H1 (cell line): ENCODE results near the gene ZNF134. TPM values are rescaled to one million over a fixed set of nuclear protein-coding genes. Genes with fewer than 3 reads are reported as not detected.

Experiments used
- CTCF ChIA-PET: fragments of 300-600 bp; sonication (Branson Sonifier 250); formaldehyde crosslinking; loops from one replicate; lab custom pipeline; 2021; ENCODE audit not compliant: partially characterized antibody; lab: Charles Lee
- POLR2A ChIA-PET: fragments of 300-600 bp; sonication (Branson Sonifier 250); formaldehyde crosslinking; loops from one replicate; lab custom pipeline; 2021; ENCODE audit warnings: inconsistent platforms; ENCODE audit not compliant: partially characterized antibody; lab: Charles Lee
- DNase-seq, 2 experiments: peaks; one replicate each; pipeline versions ENCODE4 v3.0.0 to v3.0.0-alpha.2; 2010 to 2022; ENCODE audit warnings: low spot score in 2 of 2, low read depth in 1 of 2, mixed read lengths in 1 of 2
- FAIRE-seq: peaks from 2 replicates; lab custom pipeline; 2011; peaks lifted over from hg19 to GRCh38; lab: Jason Lieb, UNC
- H2AFZ ChIP-seq: 2 replicates; pipeline ENCODE4 v1.8.1; 2012; ENCODE audit warnings: low read length, inconsistent platforms
- H2AK5ac ChIP-seq: 2 replicates; pipeline ENCODE4 v1.6.1; 2013; ENCODE audit warnings: low read depth, low read length
- H2BK120ac ChIP-seq: replicated peaks from 2 replicates; pipeline ENCODE3; 2013; ENCODE audit warnings: low read depth, low read length, inconsistent platforms
- H2BK12ac ChIP-seq: 2 replicates; pipeline ENCODE4 v1.6.1; 2013; ENCODE audit warnings: low read depth, low read length
- H2BK15ac ChIP-seq: 2 replicates; pipeline ENCODE4 v1.6.1; 2013; ENCODE audit warnings: low read length
- H2BK20ac ChIP-seq: 2 replicates; pipeline ENCODE4 v1.6.1; 2013; ENCODE audit warnings: low read length
- H2BK5ac ChIP-seq: 2 replicates; pipeline ENCODE4 v1.6.1; 2013; ENCODE audit warnings: low read depth, low read length
- H3K14ac ChIP-seq: 2 replicates; pipeline ENCODE4 v1.6.1; 2013; ENCODE audit warnings: inconsistent platforms; ENCODE audit not compliant: insufficient read length
- H3K18ac ChIP-seq: 2 replicates; pipeline ENCODE4 v1.6.1; 2013; ENCODE audit warnings: low read length; ENCODE audit errors: extremely low read depth
- H3K23ac ChIP-seq: 2 replicates; pipeline ENCODE4 v1.6.1; 2013; ENCODE audit warnings: inconsistent platforms; ENCODE audit not compliant: insufficient read length
- H3K23me2 ChIP-seq: 2 replicates; pipeline ENCODE4 v1.6.1; 2013; ENCODE audit warnings: low read depth, low read length
- H3K27ac ChIP-seq: 2 replicates; pipeline ENCODE4 v1.6.1; 2011; ENCODE audit warnings: low read depth, low read length, inconsistent platforms
- H3K27me3 ChIP-seq, 4 experiments: replicated peaks in 1 of 4; 1 replicate in 1 of 4; 2 replicates in 3 of 4; pipeline versions ENCODE4 v1.6.1 to v1.8.1; 2011 to 2013; ENCODE audit warnings: low read length in 3 of 4, mild to moderate bottlenecking in 3 of 4, inconsistent platforms in 2 of 4, mixed read lengths in 2 of 4, moderate library complexity in 1 of 4; ENCODE audit not compliant: control insufficient read depth in 3 of 4, insufficient read depth in 3 of 4; ENCODE audit errors: extremely low read depth in 1 of 4
- H3K36me3 ChIP-seq, 4 experiments: 2 replicates each; pipeline versions ENCODE4 v1.6.1 to v1.8.1; 2011 to 2013; ENCODE audit warnings: mild to moderate bottlenecking in 4 of 4, low read length in 3 of 4, moderate library complexity in 2 of 4, control low read depth in 1 of 4, inconsistent platforms in 1 of 4; ENCODE audit not compliant: insufficient read depth in 4 of 4, control insufficient read depth in 2 of 4
- H3K4ac ChIP-seq: replicated peaks from 2 replicates; pipeline ENCODE3; 2013; ENCODE audit warnings: low read length, low read depth, mixed read lengths, inconsistent platforms; ENCODE audit not compliant: insufficient read length
- H3K4me1 ChIP-seq, 4 experiments: replicated peaks in 1 of 4; 1 replicate in 1 of 4; 2 replicates in 3 of 4; pipeline versions ENCODE4 v1.6.1 to v1.8.1; 2011 to 2013; ENCODE audit warnings: low read length in 3 of 4, inconsistent platforms in 2 of 4, mixed read lengths in 1 of 4; ENCODE audit not compliant: insufficient read depth in 4 of 4, control insufficient read depth in 3 of 4
- H3K4me2 ChIP-seq, 2 experiments: 2 replicates each; pipeline versions ENCODE4 v1.6.1 to v1.8.1; 2011 to 2013; ENCODE audit warnings: low read depth in 2 of 2, low read length in 2 of 2, control low read depth in 1 of 2, inconsistent platforms in 1 of 2, mild to moderate bottlenecking in 1 of 2; ENCODE audit not compliant: insufficient read depth in 1 of 2
- H3K4me3 ChIP-seq, 4 experiments: fragments of 200-600, 300-600 bp in 1 of 4; sonication (generic), shearing (Covaris generic), sonication (Bioruptor Twin) in 1 of 4; 2 replicates each; pipeline versions ENCODE4 v1.5.1 to v1.8.1; 2011 to 2016; ENCODE audit warnings: low read length in 4 of 4, low read depth in 3 of 4, control low read depth in 2 of 4, inconsistent platforms in 2 of 4, mild to moderate bottlenecking in 2 of 4, mixed read lengths in 1 of 4, moderate library complexity in 1 of 4; ENCODE audit not compliant: insufficient read depth in 2 of 4; ENCODE audit errors: extremely low read depth in 1 of 4
- H3K56ac ChIP-seq: replicated peaks from 2 replicates; pipeline ENCODE3; 2013; ENCODE audit warnings: low read depth, mild to moderate bottlenecking, mixed read lengths, low read length, inconsistent platforms; ENCODE audit not compliant: insufficient read length
- H3K79me1 ChIP-seq: 2 replicates; pipeline ENCODE4 v1.6.1; 2013; ENCODE audit warnings: low read depth, low read length, control low read depth
- H3K79me2 ChIP-seq, 2 experiments: 2 replicates each; pipeline versions ENCODE4 v1.6.1 to v1.8.1; 2012 to 2013; ENCODE audit warnings: low read length in 2 of 2, mild to moderate bottlenecking in 2 of 2, inconsistent platforms in 1 of 2; ENCODE audit not compliant: insufficient read depth in 2 of 2, control insufficient read depth in 1 of 2
- H3K9ac ChIP-seq, 4 experiments: replicated peaks in 1 of 4; 1 replicate in 1 of 4; 2 replicates in 3 of 4; pipeline versions ENCODE4 v1.6.1 to v1.8.1; 2011 to 2013; ENCODE audit warnings: low read depth in 3 of 4, low read length in 3 of 4, control low read depth in 2 of 4, mild to moderate bottlenecking in 2 of 4, moderate library complexity in 2 of 4, inconsistent platforms in 1 of 4; ENCODE audit errors: extremely low read depth in 1 of 4
- H3K9me3 ChIP-seq, 2 experiments: 2 replicates each; pipeline versions ENCODE4 v1.6.1 to v1.8.1; 2012 to 2013; ENCODE audit warnings: mild to moderate bottlenecking in 2 of 2, moderate library complexity in 2 of 2, control low read depth in 1 of 2, inconsistent platforms in 1 of 2, low read depth in 1 of 2, low read length in 1 of 2, mixed read lengths in 1 of 2; ENCODE audit not compliant: insufficient read depth in 2 of 2
- H4K20me1 ChIP-seq, 2 experiments: replicated peaks in 1 of 2; 2 replicates each; pipeline versions ENCODE3 to v1.8.1; 2011 to 2013; ENCODE audit warnings: inconsistent platforms in 2 of 2, low read length in 2 of 2, mild to moderate bottlenecking in 1 of 2; ENCODE audit not compliant: insufficient read depth in 2 of 2, control insufficient read depth in 1 of 2
- H4K5ac ChIP-seq: 2 replicates; pipeline ENCODE4 v1.6.1; 2013; ENCODE audit warnings: low read length, low read depth, mixed read lengths, inconsistent platforms; ENCODE audit not compliant: insufficient read length
- H4K8ac ChIP-seq: 2 replicates; pipeline ENCODE4 v1.8.0; 2013; ENCODE audit warnings: mild to moderate bottlenecking, moderate library complexity, low read length, inconsistent platforms; ENCODE audit not compliant: insufficient read depth; ENCODE audit errors: extremely low read depth
- H4K91ac ChIP-seq: replicated peaks from 2 replicates; pipeline ENCODE3; 2013; ENCODE audit warnings: low read length, mixed read lengths, inconsistent platforms; ENCODE audit not compliant: insufficient read length
- CBX8 ChIP-seq: fragments of 300-800, 300-1000 bp; sonication (generic); IDR thresholded peaks from 2 replicates; pipeline ENCODE4 v1.7.1; 2016; ENCODE audit warnings: low read depth, low read length, borderline replicate concordance
- GABPA ChIP-seq: IDR thresholded peaks from 2 replicates; pipeline ENCODE4 v1.6.1; 2011; ENCODE audit warnings: mild to moderate bottlenecking, low read length, moderate library complexity, borderline replicate concordance; ENCODE audit not compliant: insufficient read depth
- HDAC2 ChIP-seq, 2 experiments: fragments of 300-600 bp in 1 of 2; sonication (generic) in 1 of 2; IDR thresholded peaks; 2 replicates each; pipeline ENCODE4 v1.6.1; 2011 to 2012; ENCODE audit warnings: low read depth in 2 of 2, low read length in 2 of 2, mild to moderate bottlenecking in 2 of 2, moderate library complexity in 2 of 2, borderline replicate concordance in 1 of 2, inconsistent platforms in 1 of 2
- JUND ChIP-seq: IDR thresholded peaks from 2 replicates; pipeline ENCODE4 v1.6.1; 2011; ENCODE audit warnings: mild to moderate bottlenecking, improper control_type of control experiment, low read length
- KDM5A ChIP-seq: fragments of 200-600 bp; IDR thresholded peaks from 2 replicates; pipeline ENCODE4 v1.7.1; 2012; ENCODE audit warnings: mild to moderate bottlenecking, low read length, inconsistent platforms, mixed read lengths
- PHF8 ChIP-seq: fragments of 200-600 bp; sonication (generic); conservative IDR thresholded peaks from 2 replicates; pipeline ENCODE4 v1.7.1; 2012; ENCODE audit warnings: low read depth, mild to moderate bottlenecking, inconsistent platforms, low read length, moderate library complexity
- SIN3A ChIP-seq, 2 experiments: IDR thresholded peaks in 1 of 2; conservative IDR thresholded peaks in 1 of 2; 2 replicates each; pipeline ENCODE4 v1.6.1; 2011 to 2012; ENCODE audit warnings: low read length in 2 of 2, improper control_type of control experiment in 1 of 2, low read depth in 1 of 2, mild to moderate bottlenecking in 1 of 2
- YY1 ChIP-seq: IDR thresholded peaks from 2 replicates; pipeline ENCODE4 v1.6.1; 2011; ENCODE audit warnings: low read depth, mild to moderate bottlenecking, low read length
- WGBS, 2 experiments: shearing (Covaris generic) in 1 of 2; methylation state at CpG; one replicate each; pipeline versions ENCODE4 v1.1.6 to v1.1.7; 2013 to 2015; ENCODE audit warnings: low lambda C conversion rate in 2 of 2, mixed read lengths in 2 of 2, inconsistent platforms in 1 of 2, low coverage in 1 of 2, missing lambda C conversion rate in 1 of 2; ENCODE audit not compliant: insufficient replicate concordance in 2 of 2, insufficient coverage in 1 of 2, insufficient read length in 1 of 2; ENCODE audit errors: extremely low coverage in 1 of 2, missing lambda C conversion rate in 1 of 2; 5-methylcytosine and 5-hydroxymethylcytosine counted together
- polyA plus RNA-seq, 7 experiments: library from polyadenylated mRNA; depleted of rRNA in 3 of 7; stranded (reverse) in 5 of 7; unstranded in 2 of 7; fragments of >200 nt in 5 of 7; fragments of 200-250 nt in 2 of 7; gene quantifications; 1 replicate in 5 of 7; 2 replicates in 1 of 7; 4 replicates in 1 of 7; pipeline versions ENCODE4 v1.2.1 to v1.2.3, GENCODE V29; 2011 to 2013; ENCODE audit warnings: missing spikeins in 2 of 7, mixed read lengths in 2 of 7
- total RNA-seq: library from RNA; stranded (reverse); fragmentation: NEBNext Ultra II Directional; extraction: Animal tissue kit (Norgen Biotek cat#: 25700); gene quantifications from 2 replicates; pipeline ENCODE4 v1.2.1, GENCODE V29; 2021

The ZNF134 gene
- total and polyA plus RNA-seq, 2 of the 8 experiments (the other 6 are each of a cell fraction or from before 2014, with no cell fraction given), result 16.6 to 54.6 TPM

DNA sequence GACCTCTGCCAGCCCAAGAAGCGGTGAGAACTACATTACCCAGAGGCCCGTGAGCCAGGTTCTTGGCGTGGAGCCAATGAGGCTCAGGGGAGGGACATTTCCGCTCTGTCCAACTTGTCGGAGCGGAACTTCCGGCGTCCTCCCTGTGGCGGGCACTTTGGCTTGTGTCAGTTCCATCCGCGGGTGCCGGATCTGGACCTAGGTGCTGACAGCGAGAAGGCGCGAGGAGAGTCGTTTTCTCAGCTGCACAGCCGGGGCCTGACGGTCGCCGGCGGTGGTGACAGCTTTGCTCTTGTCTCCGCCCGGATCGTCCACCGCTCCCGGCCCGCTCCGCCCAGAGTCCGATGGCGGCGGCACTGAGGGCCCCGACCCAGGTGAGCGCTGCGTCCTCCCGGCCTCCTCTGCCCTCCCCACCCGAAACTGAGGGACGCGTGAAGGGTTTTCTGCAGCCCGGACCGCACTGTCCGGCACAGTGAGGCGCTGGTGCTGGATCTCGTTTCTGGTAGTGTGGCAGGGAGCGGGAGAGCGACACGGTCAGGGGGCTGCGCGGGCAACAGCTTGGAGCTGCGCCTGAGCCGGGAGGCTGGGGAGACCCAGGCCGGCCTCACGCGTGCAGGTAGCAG, 14.2 kb upstream of the ZNF134 start, which contains the start of gene ZNF530:
Gene ZNF530, plus strand, starts transcription at position 125 of the 623 bp plus-strand sequence. CDS start 4,461 bp downstream, outside the sequence.
- POLR2A ChIA-PET, result interaction anchor here (1.2 to 3.0 kb wide), 8 partner anchors 15 to 164 kb away, joined by 3 to 12 read pairs (median 6); partner anchors contain the start of genes ZIK1, ZNF134, ZNF154 and ZNF551
- FAIRE-seq (peak; percentile 93), DNase-seq (peak; percentile 72 to 87)
- Histone ChIP-seq H3K4me1 (peaks cover 0 to 3% (median 2%) of the 10 kb centered on the region in 4 experiments; a peak in 3 of 7 replicates), H2BK15ac (no peak within 1 kb of the TSS), H2AFZ (peak within 1 kb of the TSS; percentile 93), H3K4ac (no peak within 1 kb of the TSS), H3K9me3 (no peaks in the 10 kb centered on the region), H2BK120ac (no peak within 1 kb of the TSS), H3K23ac (no peak within 1 kb of the TSS), H3K9ac (peak within 1 kb of the TSS in 3 of 4 experiments; percentile 30 to 74 (median 45); a peak in 6 of 7 replicates), H3K79me1 (peaks cover 2% of the 10 kb centered on the region; the same call in 1 of the 2 replicates), H3K4me3 (peak within 1 kb of the TSS; percentile 74 to 90 (median 82)), H3K56ac (no peak within 1 kb of the TSS), H3K14ac (no peak within 1 kb of the TSS), H3K79me2 (0 out of 4 replicates have a peak, but pooled peaks cover 0 to 7% of the 10 kb centered on the region in 2 experiments), H4K91ac (no peak within 1 kb of the TSS), H4K5ac (no peak within 1 kb of the TSS), H3K36me3 (peaks cover 0 to 5% (median 2%) of the 10 kb centered on the region in 4 experiments; a peak in 2 of 8 replicates), H3K23me2 (peaks cover 7% of the 10 kb centered on the region), H3K18ac (no peak within 1 kb of the TSS), H2BK12ac (no peak within 1 kb of the TSS), H2BK20ac (no peak within 1 kb of the TSS), H3K4me2 (peak within 1 kb of the TSS; percentile 87 to 92), H3K27me3 (no peaks in the 10 kb centered on the region), H3K27ac (no peak within 1 kb of the TSS), H2AK5ac (no peak within 1 kb of the TSS), H4K8ac (peak within 1 kb of the TSS; percentile 53), H2BK5ac (no peak within 1 kb of the TSS), H4K20me1 (no peaks in the 10 kb centered on the region)
- WGBS, 2 experiments, result 1% methylated on average over 47 of the region's 53 CpGs; no CpG with 5 or more reads in 1 of the 2 experiments
- CTCF ChIA-PET, result interaction anchor here (0.9 to 1.4 kb wide), 2 partner anchors 11 to 51 kb away, joined by 3 read pairs; no protein-coding TSS in a partner anchor
- TF ChIP-seq SIN3A (conservative IDR thresholded peaks at IDR 0.05 in 1 of 2, IDR thresholded peaks at IDR 0.05 in 1 of 2; ENCODE audit: low read depth in 1 of 2, low read length in 2 of 2) (peak; percentile 82 to 97; a peak in 2 of 4 replicates), GABPA (peak; percentile 96), YY1 (no peak), PHF8 (peak; percentile 21; the same call in 1 of the 2 replicates), HDAC2 (IDR thresholded peaks at IDR 0.05; ENCODE audit: borderline replicate concordance in 1 of 2, low read depth in 2 of 2, low read length in 2 of 2) (peak in 1 of 2 experiments; percentile 95; a peak in 2 of 4 replicates), CBX8 (no peak), KDM5A (no peak), JUND (peak; percentile 25; the same call in 1 of the 2 replicates)
